Left lobe of liver (tissue), 2 donors: Measurements from ENCODE around the gene GAB2. TPM values are rescaled to one million over a fixed set of nuclear protein-coding genes. Genes with fewer than 3 reads are reported as not detected.
A peak's percentile ranks its signal among the peaks of the same experiment; 100 is the strongest.

Experiments used
- ATAC-seq: fragments of 200-7000 bp; cut with Tn5 transposase; one replicate; pipeline ENCODE4 v1.9.1; 2020; ENCODE audit warnings: mild to moderate bottlenecking, moderate library complexity
- DNase-seq: peaks from one replicate; pipeline ENCODE4 v3.0.0-alpha.2; 2020; ENCODE audit warnings: low spot score
- total RNA-seq: library from RNA; stranded (reverse); gene quantifications from one replicate; pipeline ENCODE4 v1.2.1, GENCODE V29; 2021
- donor health status: DM: no; HTN: no; CAD: no; lungs with moderate emphysema.
- donor health status: DM: no; HTN: yes; CAD: no.

The GAB2 gene
- total RNA-seq, 1 donor from 2014 or later = 4.5 TPM

DNA sequence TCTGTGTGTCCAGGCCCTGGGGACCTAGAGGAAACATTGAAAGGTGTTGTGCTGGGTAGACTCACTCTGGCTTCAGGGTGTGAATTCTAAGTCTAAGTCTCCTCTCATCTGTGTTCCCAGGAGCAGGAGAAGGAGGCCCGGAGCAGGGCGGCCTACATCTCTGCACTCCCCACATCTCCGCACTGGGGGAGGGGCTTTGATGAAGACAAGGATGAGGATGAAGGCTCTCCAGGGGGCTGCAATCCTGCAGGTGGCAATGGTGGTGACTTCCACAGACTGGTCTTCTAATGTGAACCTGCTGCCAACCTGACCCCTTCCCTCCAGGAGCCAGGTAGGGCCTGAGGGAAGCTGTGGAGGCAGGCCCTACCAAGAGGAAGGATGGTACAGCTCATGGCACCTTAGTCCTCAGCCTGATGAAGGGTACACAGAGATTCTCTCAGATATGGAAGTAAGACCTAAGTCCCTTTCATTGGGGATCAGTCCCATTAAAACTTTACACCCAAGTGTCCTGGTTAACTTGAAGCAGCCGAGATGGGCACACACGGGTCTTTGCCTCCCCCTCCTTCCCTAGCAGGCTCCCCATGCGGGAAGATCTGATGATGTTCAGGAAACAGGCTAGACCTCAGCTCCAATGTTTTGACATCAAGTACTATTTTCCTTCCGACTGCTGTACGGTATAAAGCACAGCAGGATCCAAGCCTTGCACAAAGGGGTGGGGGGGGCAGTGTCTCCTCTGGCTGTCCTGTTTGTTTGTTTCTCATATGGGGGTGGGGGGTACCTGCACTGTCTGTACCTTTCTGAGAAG, 203.9 kb downstream of the GAB2 start:
- DNase-seq (no peak), ATAC-seq (no peak)

DNA sequence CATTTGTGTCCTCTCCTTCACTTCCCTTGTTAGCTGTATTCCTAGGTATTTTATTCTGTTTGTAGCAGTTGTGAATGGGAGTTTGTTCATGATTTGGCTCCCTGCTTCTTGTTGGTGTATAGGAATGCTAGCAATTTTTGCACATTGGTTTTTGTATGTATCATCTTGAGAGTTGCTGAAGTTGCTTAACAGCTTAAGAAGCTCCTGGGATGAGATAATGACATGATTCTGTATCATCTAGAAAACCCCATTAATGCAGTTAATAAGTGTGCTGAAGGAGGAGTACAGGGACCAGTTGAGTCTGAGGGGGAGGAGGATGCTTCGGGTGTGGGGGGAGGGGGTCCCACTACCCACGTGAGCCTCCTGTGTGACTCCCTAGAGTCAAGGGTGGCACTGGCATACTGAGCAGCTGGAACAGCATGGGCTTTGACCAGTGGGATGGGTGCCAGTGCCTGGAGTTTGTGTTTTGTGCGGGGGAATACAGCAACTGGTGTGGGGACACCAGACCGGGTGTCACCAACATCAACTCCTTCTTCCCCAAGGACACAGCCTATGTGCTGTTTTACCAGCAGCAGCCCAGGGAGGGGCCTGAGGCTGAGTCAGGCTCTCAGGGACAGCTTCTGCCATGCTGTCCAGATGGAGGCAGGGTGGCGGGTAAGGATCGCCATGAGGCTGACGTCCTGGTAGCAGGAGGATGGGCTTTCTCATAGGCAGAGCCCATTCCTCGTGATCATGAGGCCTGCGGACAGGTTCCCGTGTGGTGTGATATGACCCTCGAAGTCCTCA, 204.8 kb downstream of the GAB2 start:
- DNase-seq = no peak
- no peak for ATAC-seq

DNA sequence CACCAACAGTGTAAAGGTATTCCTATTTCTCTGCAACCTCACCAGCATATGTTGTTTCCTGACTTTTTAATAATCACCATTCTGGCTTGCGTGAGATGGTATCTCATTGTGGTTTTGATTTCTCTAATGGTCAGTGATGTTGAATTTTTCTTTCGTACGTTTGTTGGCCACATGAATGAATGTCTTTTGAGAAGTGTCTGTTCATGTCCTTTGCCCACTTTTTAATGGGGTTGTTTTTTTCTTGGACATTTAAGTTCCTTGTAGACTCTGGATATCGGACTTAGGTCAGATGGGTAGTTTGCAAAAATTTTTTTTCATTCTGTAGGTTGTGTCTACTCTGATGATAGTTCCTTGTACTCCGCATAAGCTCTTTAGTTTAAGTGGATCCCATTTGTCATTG, 206.1 kb downstream of the GAB2 start:
- no peak for DNase-seq
- no peak for ATAC-seq

DNA sequence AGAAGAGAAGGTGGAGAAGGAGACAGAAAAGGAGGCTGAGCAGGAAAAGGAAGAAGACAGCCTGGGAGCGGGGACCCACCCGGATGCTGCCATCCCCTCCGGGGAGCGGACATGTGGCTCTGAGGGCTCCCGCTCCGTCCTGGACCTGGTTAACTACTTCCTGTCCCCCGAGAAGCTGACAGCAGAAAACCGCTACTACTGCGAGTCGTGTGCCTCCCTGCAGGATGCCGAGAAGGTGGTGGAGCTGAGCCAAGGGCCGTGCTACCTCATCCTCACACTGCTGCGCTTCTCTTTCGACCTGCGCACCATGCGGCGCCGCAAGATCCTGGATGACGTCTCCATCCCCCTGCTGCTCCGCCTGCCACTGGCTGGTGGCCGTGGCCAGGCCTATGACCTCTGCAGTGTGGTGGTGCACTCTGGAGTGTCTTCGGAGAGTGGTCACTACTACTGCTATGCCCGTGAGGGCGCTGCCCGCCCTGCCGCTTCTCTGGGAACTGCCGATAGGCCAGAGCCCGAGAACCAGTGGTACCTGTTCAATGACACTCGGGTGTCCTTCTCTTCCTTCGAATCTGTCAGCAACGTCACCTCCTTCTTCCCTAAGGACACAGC, 207.5 kb downstream of the GAB2 start:
- DNase-seq (no peak), ATAC-seq (no peak)

DNA sequence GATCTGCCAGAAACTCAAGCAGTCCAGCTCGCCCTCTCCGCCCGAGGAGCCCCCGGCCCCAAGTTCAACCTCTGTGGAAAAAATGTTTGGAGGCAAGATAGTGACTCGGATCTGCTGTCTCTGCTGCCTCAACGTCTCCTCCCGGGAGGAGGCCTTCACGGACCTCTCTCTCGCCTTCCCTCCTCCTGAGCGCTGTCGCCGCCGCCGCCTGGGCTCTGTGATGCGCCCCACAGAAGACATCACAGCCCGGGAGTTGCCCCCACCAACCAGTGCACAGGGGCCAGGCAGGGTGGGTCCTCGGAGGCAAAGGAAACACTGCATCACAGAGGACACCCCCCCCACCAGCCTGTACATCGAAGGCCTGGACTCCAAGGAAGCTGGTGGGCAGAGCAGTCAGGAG, 208.1 kb downstream of the GAB2 start:
- ATAC-seq = no peak
- DNase-seq = no peak

DNA sequence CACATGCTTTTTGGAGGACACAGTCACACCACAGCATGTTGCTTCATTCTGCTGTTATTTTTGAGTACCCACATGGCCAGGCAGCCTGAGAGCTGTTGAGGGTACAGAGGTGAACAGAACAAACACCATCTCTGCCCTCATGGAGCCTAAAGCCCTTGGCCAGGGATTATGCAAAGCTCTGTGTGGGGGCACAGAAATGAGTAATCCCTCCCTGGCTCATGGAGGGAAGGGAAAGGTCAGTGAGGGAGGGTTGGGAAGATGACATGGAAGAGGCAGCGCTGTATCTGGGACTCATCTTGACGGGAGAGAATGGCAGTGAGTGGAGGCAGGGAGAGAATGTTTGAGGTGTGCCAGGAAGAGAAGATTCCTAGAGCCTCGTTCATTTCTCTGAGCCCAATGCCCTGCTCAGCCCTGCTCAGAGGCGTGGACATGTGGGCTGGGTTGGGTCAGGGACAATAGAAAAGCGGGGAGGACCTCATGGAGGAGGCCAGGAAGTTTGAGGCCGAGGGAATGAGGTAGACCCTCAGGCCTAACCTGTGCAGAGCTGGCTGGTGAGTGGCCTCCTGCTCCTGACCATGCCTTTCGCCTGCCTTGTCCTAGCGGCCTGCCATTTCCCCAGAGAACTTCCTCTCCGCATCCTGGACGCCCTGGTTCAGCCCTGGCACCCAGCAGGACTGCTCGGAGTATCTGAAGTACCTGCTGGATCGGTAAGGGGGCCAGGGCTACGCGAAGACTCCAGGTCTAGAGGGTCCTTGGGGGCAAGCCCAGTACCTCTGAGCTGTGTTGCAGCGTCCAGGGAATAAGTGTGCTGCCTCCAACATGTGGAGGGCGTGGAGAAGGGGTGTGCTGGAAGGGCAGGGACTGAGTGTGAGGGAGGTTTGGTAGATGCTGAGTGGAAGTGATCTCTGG, 209.1 kb downstream of the GAB2 start:
- DNase-seq = no peak
- ATAC-seq = peak; percentile 17

DNA sequence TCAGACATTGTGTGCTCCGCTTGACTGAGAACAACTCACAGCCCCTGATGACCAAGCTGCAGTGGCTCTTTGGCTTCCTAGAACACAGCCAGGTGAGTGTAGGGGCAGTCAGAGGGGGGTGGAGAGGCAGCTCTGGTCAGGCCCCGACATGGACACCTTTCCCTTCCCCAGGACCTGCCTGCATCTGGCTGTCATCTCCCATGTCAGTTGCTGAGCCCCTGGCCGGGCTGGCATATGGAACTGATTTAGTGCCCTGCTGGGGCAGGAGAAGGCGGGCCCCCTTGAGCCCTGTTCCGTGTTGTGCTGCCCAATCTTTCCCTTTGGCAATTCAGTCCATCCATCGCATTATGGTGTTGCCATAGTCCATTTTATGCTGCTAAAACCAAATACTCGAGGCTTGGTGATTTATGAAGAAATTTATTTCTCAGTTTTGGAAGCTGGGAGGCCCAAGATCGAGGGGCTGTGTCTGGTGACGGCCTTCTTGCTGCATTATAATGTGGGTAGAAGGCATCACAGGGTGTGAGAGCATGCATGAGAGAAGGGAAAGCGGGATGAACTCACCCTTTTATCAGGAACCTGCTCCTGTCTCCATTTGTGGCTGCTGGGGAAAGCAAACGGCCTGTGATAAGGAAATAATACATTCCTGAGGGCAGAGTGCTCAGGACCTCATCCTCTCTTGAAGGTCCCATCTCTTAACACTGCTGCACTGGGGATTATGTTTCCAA, 209.9 kb downstream of the GAB2 start:
- ATAC-seq (no peak), DNase-seq (no peak)

DNA sequence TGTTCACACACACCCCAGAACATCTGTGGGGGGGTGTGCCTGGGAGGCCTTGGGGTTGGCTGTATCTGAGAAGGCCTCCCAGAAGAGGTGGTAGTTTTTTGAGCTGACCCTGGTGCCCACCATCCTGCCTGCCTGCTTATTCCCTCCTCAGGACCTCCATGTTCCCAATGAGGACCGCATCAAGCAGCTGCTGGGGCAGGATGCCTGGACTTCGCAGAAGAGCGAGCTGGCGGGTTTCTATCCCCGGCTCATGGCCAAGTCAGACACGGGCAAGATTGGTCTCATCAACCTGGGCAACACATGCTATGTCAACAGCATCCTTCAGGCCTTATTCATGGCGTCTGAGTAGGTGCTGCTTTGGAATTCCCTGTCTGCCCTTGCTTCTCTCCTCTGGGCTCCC, 211.9 kb downstream of the GAB2 start:
- ATAC-seq (no peak), DNase-seq (no peak)

DNA sequence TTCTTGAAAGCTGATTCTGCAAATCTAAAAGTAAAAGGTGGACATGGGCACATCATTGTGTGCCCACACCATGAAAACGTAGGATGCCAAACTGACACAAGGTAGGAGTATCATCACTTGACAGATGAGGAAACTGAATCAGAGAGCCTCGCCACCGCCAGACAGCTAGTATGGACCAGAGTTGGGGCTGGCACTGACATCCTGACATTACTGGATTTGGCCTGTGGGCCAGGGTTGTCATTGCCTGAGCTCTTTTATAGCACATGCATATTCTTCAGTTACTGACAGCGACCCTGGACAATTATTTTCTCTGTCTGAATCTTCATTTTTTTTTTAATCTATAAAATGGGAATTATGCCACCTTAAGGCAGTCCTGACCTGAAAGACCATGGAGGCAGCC, 212.4 kb downstream of the GAB2 start:
- ATAC-seq = no peak

DNA sequence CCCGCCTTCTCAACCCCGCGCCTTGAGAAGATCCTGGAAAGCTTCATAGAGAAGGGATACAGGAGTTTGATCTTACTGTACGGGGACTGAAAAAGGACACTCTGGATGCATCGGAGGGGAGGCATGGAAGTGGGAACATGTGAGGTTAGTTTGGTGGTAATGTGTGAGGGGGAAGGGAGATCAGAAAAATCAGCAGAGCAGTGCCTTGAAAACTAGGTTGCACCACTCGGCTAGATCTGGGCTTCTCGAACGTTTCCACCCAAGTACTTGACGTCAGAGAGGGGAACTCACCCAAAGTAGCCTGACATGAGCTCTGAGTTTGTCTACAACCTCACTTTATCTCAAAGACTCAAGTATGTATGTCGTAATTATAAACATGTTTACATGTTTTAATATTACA, 214.4 kb downstream of the GAB2 start:
- DNase-seq = no peak
- ATAC-seq = no peak

More for the DNA sequence above, 212.4 kb downstream of the GAB2 start:
- DNase-seq = no peak

DNA sequence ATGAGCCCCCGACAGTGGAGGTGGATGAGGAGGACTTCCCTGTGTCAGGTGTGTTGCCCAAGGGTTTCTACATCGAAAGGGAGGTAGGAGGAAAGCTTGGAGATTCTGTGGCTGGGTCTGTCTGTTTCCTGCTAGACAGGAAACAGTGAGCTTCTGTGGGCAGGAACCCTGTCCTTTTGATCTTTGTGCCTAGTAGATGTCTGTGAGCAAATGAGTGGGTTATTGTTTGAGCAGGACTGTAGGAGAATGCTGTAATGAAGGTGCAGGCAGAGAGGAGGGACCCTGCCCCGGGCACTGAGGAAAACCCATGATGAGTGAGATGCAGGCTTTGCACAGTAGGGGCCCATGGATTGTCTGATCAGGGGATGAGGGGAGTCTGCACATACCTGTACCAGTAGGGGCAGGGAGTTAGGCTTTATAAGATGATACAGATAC, 214.9 kb downstream of the GAB2 start:
- no peak for ATAC-seq

DNA sequence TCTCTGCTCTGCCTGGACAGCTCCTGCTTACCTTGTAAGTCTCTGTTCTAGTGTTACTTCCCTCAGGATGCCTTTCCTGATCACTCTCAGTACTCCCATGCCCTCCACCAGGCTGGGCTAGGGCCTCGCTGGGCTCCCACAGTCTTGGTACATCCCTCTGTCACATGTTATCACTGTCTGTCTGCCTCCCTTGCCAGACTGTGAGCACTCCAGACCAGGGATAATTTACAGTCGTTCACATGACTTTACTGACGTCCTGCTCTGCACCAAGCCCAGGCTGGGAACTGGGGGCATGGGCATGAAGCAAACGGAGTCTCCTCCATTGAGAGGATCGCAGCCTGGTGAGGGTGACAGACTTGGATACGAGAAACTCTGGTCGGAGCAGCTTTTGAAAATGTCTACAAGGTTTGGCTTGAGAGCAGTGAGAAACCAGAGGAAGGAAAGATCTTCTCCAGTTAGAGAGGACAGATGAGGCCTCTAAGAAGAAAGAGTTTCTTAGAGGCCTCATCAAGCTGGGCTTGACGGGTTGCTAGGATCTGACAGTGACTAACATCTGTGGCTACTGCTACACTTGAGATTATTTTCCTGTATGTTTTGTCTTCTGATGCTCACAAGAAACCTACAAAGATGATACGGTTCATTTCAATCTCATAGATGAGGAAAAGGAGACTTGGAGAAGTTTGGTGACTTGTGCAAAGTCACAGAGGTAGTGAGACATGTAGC, 216.4 kb downstream of the GAB2 start:
- DNase-seq = no peak
- ATAC-seq = no peak

More for the DNA sequence above, 214.9 kb downstream of the GAB2 start:
- DNase-seq = no peak

DNA sequence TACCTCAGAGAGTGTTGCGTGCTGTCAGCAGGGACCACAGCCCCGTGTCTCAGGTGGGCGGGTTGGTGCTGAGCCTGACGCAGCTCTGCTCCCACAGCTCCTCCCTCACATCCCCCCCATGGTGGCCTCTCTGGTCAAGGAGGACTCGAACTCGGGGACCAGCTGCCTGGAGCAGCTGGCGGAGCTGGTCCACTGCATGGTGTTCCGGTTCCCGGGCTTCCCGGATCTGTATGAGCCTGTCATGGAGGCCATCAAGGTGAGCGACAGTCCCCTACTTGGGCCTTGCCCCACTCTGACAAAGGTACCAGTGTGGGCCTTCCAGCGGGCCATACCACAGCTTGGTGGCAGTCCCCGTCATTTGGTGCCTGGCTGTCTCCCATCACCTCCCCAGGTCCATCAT, 217.1 kb downstream of the GAB2 start:
- no peak for ATAC-seq
- DNase-seq = no peak

DNA sequence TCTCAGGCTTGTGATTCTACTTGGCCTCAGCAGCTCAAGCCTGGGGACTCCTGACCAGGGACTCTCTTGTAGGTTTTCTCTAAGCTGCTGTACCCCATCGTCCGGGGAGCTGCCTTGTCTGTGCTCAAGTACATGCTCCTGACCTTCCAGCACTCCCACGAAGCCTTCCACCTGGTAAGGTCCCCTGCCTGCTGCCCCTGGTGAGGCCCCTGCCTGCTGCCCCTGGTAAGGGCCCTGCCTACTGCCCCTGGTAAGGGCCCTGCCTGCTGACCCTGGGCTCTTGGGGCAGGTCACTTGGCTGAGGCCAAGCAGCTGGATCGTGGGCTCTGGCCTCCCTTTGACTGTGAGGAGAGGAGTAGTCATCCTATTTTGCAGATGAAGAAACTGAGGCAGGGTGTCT, 217.6 kb downstream of the GAB2 start:
- no peak for DNase-seq
- ATAC-seq = no peak

DNA sequence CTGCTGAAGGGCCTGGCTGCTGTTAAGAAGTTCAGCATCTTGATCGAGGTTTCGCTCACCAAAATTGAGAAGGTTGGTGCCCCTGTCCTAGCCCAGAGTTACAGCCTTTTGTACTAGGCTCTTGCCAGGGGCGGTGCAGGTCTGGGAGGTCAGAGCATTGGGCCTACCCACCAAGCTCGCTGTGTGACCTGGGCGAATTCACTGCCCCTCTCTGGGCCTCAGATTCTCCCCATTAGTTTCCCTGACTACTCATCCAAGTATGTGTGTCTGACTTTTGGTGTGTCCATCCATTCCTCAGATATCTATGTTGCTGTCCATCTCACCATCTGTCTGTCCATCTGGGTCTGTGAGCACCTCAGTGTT, 218.0 kb downstream of the GAB2 start:
- ATAC-seq = no peak
- DNase-seq = no peak

DNA sequence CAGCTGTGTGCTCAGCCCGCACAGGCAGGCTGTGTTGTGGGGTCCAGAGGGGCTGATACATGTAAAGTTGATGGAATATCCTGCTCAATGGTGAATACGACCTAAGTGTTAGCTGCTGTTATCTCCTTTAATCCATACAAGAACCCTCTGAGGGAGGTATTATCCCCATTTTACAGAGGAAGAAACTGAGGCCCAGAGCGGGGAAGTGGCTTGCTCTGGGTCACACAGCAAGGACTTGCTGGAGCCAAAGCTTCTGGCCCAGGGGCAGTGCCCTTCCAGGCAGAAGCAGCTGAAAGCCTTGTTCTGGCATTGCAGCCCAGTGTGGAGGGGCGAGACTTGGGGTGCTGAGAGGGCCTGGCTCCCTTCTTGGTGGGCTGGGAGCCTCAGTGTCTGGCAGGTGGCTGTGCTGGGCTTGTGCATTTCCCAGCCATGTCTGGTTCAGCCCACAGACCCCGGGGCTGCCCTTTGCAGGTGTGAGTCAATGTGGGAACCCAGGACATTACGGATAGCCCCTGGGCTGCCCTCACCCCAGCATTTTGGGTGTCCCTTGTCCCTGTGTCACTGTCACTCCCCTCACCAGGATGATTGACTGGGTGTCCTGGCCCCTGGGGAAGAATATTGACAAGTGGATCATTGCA, 218.5 kb downstream of the GAB2 start:
- DNase-seq (no peak), ATAC-seq (no peak)

DNA sequence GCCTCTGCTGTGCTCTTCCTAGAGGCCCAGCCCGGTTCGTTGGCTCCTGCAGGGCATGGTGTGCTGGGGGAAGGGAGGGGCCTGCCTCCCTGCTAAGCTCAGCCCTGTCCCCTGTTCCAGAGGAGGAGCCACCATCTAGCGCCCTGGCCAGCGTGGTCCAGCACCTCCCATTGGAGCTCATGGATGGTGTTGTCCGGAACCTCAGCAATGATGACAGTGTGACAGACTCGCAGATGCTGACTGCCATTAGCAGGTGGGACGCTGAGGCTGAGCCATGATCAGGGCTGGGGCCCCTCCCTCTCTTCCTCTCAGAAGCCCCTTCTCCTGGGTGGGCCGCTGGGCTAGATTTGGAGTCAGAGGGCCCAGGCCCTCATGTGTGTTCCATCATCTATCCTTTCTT, 219.8 kb downstream of the GAB2 start:
- ATAC-seq (no peak), DNase-seq (no peak)

DNA sequence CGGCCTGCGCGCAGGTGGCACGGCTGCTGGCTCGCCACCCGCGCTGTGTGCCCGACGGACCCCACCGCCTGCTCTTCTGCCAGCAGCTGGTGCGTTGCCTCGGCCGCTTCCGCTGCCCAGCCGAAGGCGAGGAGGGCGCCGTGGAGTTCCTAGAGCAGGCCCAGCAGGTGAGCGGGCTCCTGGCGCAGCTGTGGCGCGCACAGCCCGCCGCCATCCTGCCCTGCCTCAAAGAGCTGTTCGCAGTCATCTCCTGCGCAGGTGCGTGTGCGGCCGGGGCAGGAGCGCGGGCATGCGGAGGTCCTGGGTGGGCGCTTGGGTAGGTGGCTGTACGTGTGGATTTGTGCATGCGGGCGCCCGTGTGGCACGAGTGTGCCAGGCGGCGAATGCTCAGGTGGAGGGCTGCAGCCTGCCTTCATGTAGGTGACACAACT, 220.9 kb downstream of the GAB2 start:
- DNase-seq = no peak

More for the DNA sequence above, 220.9 kb downstream of the GAB2 start:
- no peak for ATAC-seq
